Glutamatergic neuron (in vitro differentiated cells): Measurements from ENCODE around the gene NAA38. TPM values are rescaled to one million over a fixed set of nuclear protein-coding genes. Genes with fewer than 3 reads are reported as not detected.
"Not testable (repeated sequence)": the region's sequence is repeated elsewhere in the genome, so short reads cannot be mapped to it uniquely, and the experiment has no call there.

ENCODE experiments used
- DNase-seq: peaks from one replicate; pipeline ENCODE4 v3.0.0; 2022
- H3K27ac Mint-ChIP-seq: one replicate; pipeline ENCODE4 v1.8.0; 2020; ENCODE audit warnings: mild to moderate bottlenecking, mixed read lengths, inconsistent platforms; ENCODE audit not compliant: unreplicated experiment
- H3K27me3 Mint-ChIP-seq: one replicate; pipeline ENCODE4 v1.8.0; 2020; ENCODE audit warnings: mild to moderate bottlenecking, moderate library complexity, mixed read lengths, inconsistent platforms; ENCODE audit not compliant: unreplicated experiment
- H3K36me3 Mint-ChIP-seq: one replicate; pipeline ENCODE4 v1.8.0; 2020; ENCODE audit warnings: mild to moderate bottlenecking, mixed read lengths, inconsistent platforms; ENCODE audit not compliant: unreplicated experiment
- H3K4me1 Mint-ChIP-seq: one replicate; pipeline ENCODE4 v1.8.0; 2020; ENCODE audit warnings: mild to moderate bottlenecking, low read depth, mixed read lengths, inconsistent platforms; ENCODE audit not compliant: unreplicated experiment
- H3K4me3 Mint-ChIP-seq: one replicate; pipeline ENCODE4 v1.8.0; 2020; ENCODE audit warnings: mild to moderate bottlenecking, mixed read lengths, inconsistent platforms; ENCODE audit not compliant: unreplicated experiment
- H3K9me3 Mint-ChIP-seq: one replicate; pipeline ENCODE4 v1.8.0; 2020; ENCODE audit warnings: mild to moderate bottlenecking, moderate library complexity, mixed read lengths, inconsistent platforms; ENCODE audit not compliant: unreplicated experiment
- total RNA-seq: library from RNA; stranded (reverse); fragmentation: NEBNext Ultra II Directional; extraction: Animal tissue kit (Norgen Biotek cat#: 25700); gene quantifications from one replicate; pipeline ENCODE4 v1.2.1, GENCODE V29; 2021; ENCODE audit not compliant: unreplicated experiment
- TF ChIP-seq, protein P1 (sequence below): fragments of 200-600 bp; sonication (generic); IDR thresholded peaks from one replicate; pipeline ENCODE4 v1.5.0; 2021; ENCODE audit not compliant: partially characterized antibody, unreplicated experiment

Gene NAA38
- total RNA-seq, 1 donor from 2014 or later, result 49.7 TPM

DNA sequence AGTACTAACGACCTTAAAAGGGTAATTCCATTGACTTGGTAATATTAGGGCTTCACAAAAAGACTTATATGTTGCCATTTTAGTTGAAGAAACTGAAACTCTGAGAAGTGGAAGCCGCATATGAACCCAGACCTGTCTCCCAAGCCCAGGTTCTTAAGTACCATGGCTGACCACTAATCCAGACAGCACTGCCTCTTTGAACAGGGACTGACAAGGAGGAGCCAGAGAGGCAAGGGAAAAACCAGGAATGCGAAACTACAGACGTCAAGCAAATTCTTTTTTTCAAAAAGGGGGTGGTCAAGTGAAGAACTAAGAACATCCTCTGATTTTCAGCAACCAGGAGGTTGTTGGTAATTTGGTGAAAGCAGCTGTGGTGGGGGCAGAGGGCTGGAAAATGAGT is 15.7 kb upstream of the NAA38 start:
- Mint-ChIP-seq H3K36me3 (peaks cover 1% of the 10 kb centered on the region), H3K4me1 (no peaks in the 10 kb centered on the region), H3K27ac (no peak overlapping the region), H3K4me3 (no peak overlapping the region), H3K9me3 (no peaks in the 10 kb centered on the region), H3K27me3 (peaks cover 2% of the 10 kb centered on the region)
- no peak for DNase-seq
- TF ChIP-seq, protein P1, sequence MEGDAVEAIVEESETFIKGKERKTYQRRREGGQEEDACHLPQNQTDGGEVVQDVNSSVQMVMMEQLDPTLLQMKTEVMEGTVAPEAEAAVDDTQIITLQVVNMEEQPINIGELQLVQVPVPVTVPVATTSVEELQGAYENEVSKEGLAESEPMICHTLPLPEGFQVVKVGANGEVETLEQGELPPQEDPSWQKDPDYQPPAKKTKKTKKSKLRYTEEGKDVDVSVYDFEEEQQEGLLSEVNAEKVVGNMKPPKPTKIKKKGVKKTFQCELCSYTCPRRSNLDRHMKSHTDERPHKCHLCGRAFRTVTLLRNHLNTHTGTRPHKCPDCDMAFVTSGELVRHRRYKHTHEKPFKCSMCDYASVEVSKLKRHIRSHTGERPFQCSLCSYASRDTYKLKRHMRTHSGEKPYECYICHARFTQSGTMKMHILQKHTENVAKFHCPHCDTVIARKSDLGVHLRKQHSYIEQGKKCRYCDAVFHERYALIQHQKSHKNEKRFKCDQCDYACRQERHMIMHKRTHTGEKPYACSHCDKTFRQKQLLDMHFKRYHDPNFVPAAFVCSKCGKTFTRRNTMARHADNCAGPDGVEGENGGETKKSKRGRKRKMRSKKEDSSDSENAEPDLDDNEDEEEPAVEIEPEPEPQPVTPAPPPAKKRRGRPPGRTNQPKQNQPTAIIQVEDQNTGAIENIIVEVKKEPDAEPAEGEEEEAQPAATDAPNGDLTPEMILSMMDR, result no peak

DNA sequence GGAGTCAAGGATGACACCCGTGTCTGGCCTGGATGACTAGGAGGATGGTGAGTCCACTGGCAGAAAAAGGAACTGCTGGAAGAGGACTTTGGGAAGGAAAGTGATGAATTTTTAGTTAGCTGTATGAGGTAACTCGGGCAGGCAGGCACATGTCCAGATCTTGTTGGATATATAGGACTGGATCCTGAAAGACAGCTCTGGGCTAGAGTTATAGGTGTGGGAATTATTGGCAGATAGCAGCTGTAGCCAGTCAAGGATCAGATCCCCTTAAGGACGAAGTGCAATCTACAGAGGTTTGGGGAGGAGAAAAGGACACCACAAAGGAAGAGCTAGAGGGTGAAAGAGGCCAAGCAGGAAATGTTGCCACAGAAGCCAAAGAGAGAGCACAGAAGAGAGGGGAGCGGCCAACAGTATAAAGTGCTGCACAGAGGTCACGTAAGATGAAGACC is 10.5 kb upstream of the NAA38 start:
- TF ChIP-seq, protein P1, result no peak
- Mint-ChIP-seq H3K27me3 (peaks cover 7% of the 10 kb centered on the region), H3K9me3 (no peaks in the 10 kb centered on the region), H3K4me3 (peak overlapping the region; percentile 56), H3K4me1 (peaks cover under 1% of the 10 kb centered on the region), H3K36me3 (peaks cover 8% of the 10 kb centered on the region), H3K27ac (no peak overlapping the region)
- no peak for DNase-seq

DNA sequence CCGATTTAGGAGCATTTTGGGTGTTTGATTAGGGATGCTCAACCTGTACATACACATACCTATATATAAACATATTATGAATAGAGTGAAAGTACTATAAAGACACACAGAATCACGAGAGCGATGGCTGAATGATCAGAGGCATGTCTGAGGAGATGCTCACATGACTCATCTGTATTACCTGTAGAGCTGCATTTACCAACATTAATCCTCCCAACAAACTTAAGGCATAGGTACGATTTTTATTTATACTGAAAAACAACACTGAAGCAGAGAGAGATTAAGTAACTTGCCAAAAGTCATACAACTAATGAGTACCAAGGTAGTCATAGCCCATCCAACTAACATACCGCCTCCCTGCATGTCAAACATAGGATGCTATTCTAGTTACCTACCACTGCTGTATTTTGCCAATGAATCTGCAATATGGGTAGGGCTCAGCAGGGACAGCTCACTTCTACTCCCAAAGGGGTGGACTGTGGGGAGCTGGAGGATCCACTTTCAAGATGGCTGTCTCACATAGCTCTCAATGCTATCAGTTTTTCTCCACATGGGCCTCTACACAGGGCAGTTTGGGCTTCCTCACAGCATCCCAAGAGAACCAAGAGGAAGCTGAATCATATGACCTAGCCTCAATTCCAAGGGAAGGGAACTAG is 7.8 kb upstream of the NAA38 start:
- Mint-ChIP-seq H3K27ac (no peak overlapping the region), H3K27me3 (peaks cover 7% of the 10 kb centered on the region)
- TF ChIP-seq, protein P1, result no peak

DNA sequence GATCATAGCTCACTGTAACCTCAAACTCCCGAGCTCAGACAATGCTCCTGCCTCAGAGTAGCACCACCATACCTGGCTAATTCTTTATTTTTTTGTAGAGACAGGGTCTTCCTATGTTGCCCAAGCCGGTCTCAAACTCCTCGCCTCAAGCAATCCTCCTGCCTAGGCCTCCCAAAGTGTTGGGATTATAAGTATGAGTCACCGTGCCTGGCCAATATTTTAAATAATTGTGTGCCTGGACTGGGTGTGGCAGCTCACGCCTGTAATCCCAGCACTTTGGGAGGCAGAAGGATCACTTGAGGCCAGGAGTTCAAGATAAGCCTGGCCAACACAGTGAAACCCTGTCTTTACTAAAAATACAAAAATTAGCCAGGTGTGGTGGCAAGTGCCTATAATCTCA is 7.0 kb upstream of the NAA38 start:
- H3K4me3 Mint-ChIP-seq, H3K27ac Mint-ChIP-seq, H3K27me3 Mint-ChIP-seq, H3K4me1 Mint-ChIP-seq, H3K36me3 Mint-ChIP-seq, H3K9me3 Mint-ChIP-seq, DNase-seq: not testable (repeated sequence)

More for the DNA sequence above, 7.8 kb upstream of the NAA38 start:
- H3K36me3 Mint-ChIP-seq, result peaks cover 8% of the 10 kb centered on the region
- H3K4me1 Mint-ChIP-seq, result peaks cover 3% of the 10 kb centered on the region
- DNase-seq, result no peak
- peak overlapping the region; percentile 30 for H3K4me3 Mint-ChIP-seq
- peaks cover 1% of the 10 kb centered on the region for H3K9me3 Mint-ChIP-seq

DNA sequence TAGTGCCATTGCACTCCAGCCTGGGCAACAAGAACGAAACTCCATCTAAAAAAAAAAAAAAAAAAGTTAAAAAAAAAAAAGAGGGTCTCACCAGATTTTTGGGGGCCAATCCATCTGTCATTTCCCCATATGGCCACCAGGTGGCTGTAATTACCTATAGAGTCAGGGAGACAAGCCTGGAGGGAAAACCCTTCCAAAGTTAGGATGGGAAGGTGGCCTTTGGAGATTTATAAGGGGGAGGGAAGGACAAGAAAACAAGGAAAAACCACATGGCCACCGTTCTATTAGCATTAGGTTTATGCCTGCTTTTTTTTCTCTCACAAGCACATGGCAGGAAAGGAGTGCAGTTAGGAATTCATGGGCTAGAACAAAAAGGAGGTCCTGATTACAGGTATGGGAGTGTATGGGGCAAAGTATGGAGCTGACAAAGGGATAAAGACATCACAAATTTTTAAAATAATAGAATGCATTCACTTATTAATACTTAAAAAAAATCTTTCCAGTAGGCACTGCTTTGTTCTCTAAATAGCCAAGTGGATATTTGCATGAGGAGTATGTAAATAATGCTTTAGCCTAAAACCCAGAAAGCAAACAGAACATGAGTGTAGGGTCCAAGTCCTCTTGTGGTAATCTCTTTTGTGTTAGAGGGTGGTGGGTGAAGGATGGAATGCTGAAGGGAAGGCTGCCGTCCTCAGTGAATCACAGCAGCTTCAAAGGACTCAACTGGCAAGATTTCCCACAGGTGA is 5.5 kb upstream of the NAA38 start:
- Mint-ChIP-seq H3K27me3 (peaks cover 7% of the 10 kb centered on the region), H3K9me3 (peaks cover 1% of the 10 kb centered on the region), H3K4me3 (no peak overlapping the region), H3K36me3 (peaks cover 5% of the 10 kb centered on the region), H3K27ac (peak overlapping the region; percentile 11), H3K4me1 (peaks cover 7% of the 10 kb centered on the region)
- DNase-seq, result no peak
- TF ChIP-seq, protein P1, result peak; percentile 77
